ENCODE measurements around the gene JMJD8.

JMJD8 gene

DNA sequence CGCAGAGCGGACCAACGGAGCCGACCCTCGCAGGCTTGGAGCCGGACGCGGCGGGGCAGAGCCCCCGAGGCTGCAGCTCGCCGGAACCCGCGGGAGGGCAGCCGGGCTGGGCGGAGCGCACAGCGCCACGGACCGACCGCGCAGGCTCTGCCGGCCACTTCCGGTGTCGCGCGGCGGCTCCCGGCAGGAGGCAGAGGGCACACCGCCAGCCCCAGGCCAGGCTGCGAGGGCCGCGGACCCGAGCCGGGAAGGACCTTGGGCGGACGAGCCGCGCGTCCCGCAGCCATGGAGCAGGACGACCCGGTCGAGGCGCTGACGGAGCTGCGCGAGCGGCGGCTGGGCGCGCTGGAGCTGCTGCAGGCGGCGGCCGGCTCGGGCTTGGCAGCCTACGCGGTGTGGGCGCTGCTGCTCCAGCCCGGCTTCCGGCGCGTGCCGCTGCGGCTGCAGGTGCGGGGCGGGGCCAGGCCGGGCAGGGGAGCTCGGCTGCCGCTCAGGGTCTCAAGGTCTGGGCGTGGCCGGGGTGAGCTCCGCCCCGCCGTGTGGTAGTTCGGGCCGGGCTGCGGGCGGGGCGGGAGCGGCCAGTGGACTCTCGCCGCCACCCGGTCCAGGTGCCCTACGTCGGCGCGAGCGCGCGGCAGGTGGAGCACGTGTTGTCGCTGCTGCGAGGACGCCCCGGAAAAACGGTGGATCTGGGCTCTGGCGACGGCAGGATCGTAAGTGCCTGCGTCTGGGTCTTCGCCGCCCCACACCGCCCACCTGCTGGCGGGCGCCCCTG is 37.0 kb upstream of the JMJD8 start, which contains the start of gene ANTKMT (continued):
- TF ChIP-seq, protein P1, sequence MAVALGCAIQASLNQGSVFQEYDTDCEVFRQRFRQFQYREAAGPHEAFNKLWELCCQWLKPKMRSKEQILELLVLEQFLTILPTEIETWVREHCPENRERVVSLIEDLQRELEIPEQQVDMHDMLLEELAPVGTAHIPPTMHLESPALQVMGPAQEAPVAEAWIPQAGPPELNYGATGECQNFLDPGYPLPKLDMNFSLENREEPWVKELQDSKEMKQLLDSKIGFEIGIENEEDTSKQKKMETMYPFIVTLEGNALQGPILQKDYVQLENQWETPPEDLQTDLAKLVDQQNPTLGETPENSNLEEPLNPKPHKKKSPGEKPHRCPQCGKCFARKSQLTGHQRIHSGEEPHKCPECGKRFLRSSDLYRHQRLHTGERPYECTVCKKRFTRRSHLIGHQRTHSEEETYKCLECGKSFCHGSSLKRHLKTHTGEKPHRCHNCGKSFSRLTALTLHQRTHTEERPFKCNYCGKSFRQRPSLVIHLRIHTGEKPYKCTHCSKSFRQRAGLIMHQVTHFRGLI (tag by site-specific recombination; IDR thresholded peaks at IDR 0.05), result peak; percentile 96
- no peak for TF ChIP-seq ZNF560 (tag by site-specific recombination; IDR thresholded peaks at IDR 0.05; ENCODE audit: borderline replicate concordance)
- peak; percentile 52 for TF ChIP-seq KLF9 (tag by site-specific recombination; IDR thresholded peaks at IDR 0.05; ENCODE audit: low read depth)
- TF ChIP-seq ZBTB21 (tag by site-specific recombination; IDR thresholded peaks at IDR 0.05), result no peak
- peak; percentile 86 for TF ChIP-seq ZBTB44 (tag by site-specific recombination; IDR thresholded peaks at IDR 0.05)
- TF ChIP-seq ZNF660 (tag by site-specific recombination; IDR thresholded peaks at IDR 0.05), result peak; percentile 88
- TF ChIP-seq, protein P2, sequence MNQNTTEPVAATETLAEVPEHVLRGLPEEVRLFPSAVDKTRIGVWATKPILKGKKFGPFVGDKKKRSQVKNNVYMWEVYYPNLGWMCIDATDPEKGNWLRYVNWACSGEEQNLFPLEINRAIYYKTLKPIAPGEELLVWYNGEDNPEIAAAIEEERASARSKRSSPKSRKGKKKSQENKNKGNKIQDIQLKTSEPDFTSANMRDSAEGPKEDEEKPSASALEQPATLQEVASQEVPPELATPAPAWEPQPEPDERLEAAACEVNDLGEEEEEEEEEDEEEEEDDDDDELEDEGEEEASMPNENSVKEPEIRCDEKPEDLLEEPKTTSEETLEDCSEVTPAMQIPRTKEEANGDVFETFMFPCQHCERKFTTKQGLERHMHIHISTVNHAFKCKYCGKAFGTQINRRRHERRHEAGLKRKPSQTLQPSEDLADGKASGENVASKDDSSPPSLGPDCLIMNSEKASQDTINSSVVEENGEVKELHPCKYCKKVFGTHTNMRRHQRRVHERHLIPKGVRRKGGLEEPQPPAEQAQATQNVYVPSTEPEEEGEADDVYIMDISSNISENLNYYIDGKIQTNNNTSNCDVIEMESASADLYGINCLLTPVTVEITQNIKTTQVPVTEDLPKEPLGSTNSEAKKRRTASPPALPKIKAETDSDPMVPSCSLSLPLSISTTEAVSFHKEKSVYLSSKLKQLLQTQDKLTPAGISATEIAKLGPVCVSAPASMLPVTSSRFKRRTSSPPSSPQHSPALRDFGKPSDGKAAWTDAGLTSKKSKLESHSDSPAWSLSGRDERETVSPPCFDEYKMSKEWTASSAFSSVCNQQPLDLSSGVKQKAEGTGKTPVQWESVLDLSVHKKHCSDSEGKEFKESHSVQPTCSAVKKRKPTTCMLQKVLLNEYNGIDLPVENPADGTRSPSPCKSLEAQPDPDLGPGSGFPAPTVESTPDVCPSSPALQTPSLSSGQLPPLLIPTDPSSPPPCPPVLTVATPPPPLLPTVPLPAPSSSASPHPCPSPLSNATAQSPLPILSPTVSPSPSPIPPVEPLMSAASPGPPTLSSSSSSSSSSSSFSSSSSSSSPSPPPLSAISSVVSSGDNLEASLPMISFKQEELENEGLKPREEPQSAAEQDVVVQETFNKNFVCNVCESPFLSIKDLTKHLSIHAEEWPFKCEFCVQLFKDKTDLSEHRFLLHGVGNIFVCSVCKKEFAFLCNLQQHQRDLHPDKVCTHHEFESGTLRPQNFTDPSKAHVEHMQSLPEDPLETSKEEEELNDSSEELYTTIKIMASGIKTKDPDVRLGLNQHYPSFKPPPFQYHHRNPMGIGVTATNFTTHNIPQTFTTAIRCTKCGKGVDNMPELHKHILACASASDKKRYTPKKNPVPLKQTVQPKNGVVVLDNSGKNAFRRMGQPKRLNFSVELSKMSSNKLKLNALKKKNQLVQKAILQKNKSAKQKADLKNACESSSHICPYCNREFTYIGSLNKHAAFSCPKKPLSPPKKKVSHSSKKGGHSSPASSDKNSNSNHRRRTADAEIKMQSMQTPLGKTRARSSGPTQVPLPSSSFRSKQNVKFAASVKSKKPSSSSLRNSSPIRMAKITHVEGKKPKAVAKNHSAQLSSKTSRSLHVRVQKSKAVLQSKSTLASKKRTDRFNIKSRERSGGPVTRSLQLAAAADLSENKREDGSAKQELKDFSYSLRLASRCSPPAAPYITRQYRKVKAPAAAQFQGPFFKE (tag by site-specific recombination; IDR thresholded peaks at IDR 0.05; ENCODE audit: borderline replicate concordance), result no peak
- TF ChIP-seq ELK4 (IDR thresholded peaks at IDR 0.05; ENCODE audit: borderline replicate concordance, low read depth, low read length), result peak; percentile 38; the same call in 1 of the 2 replicates
- TF ChIP-seq ZNF157 (tag by site-specific recombination; IDR thresholded peaks at IDR 0.05), result no peak
- TF ChIP-seq ZSCAN30 (tag by site-specific recombination; IDR thresholded peaks at IDR 0.05), result peak; percentile 97; the same call in 1 of the 2 replicates
- no peak for TF ChIP-seq PRDM1 (tag by site-specific recombination; IDR thresholded peaks at IDR 0.05)
- peak; percentile 93; the same call in 1 of the 2 replicates for TF ChIP-seq ZNF626 (tag by site-specific recombination; IDR thresholded peaks at IDR 0.05)
- no peak for TF ChIP-seq GLIS2 (tag by site-specific recombination; IDR thresholded peaks at IDR 0.05)
- peak; percentile 98; the same call in 1 of the 2 replicates for TF ChIP-seq ZNF561 (tag by site-specific recombination; IDR thresholded peaks at IDR 0.05; ENCODE audit: borderline replicate concordance)
- TF ChIP-seq KLF10 (tag by site-specific recombination; IDR thresholded peaks at IDR 0.05), result peak; percentile 73; the same call in 1 of the 2 replicates
- TF ChIP-seq ZEB2 (tag by site-specific recombination; IDR thresholded peaks at IDR 0.05), result peak; percentile 32; the same call in 1 of the 2 replicates
- 0 out of 2 replicates have a peak, but pooled peaks have one; percentile 22 for TF ChIP-seq ZBTB7A (tag by site-specific recombination; IDR thresholded peaks at IDR 0.05; ENCODE audit: low read depth)
- 0 out of 2 replicates have a peak, but pooled peaks have one; percentile 2 for TF ChIP-seq ZNF692 (tag by site-specific recombination; IDR thresholded peaks at IDR 0.05)
- TF ChIP-seq ZBTB11 (tag by site-specific recombination; conservative IDR thresholded peaks at IDR 0.05; ENCODE audit: low read depth), result peak; percentile 96
- TF ChIP-seq SP2 (tag by site-specific recombination; IDR thresholded peaks at IDR 0.05), result peak; percentile 35
- peak; percentile 55; the same call in 1 of the 2 replicates for TF ChIP-seq ZBTB6 (tag by site-specific recombination; IDR thresholded peaks at IDR 0.05)

Measured in HEK293 (cell line).